GM13977 (cell line): Measurements from ENCODE around the gene NUP205.

Experiments used
- DNase-seq: peaks from one replicate; pipeline ENCODE4 v3.0.0; 2012; ENCODE audit warnings: low spot score
- CTCF ChIP-seq: IDR thresholded peaks from 2 replicates; pipeline ENCODE4 v1.5.1; 2012; ENCODE audit warnings: mild to moderate bottlenecking, control low read depth; ENCODE audit not compliant: insufficient read depth; ENCODE audit errors: extremely low read depth, missing control alignments
- in situ Hi-C: fragments of 300-500 bp; cut with MboI; formaldehyde crosslinking; loops from one replicate; pipeline ENCODE4 v1.12.0; 2022; ENCODE audit warnings: low sequenced_read_pairs, low pct_unique_long_range_greater_than_20kb, mixed read lengths, inconsistent platforms; ENCODE audit not compliant: unreplicated experiment

NUP205 gene

GRCh38 chr7:135584362-135585353 is 26.9 kb downstream of the NUP205 start:
- in situ Hi-C loops, result no loop called here
- no peak for TF ChIP-seq CTCF
- no peak for DNase-seq

DNA sequence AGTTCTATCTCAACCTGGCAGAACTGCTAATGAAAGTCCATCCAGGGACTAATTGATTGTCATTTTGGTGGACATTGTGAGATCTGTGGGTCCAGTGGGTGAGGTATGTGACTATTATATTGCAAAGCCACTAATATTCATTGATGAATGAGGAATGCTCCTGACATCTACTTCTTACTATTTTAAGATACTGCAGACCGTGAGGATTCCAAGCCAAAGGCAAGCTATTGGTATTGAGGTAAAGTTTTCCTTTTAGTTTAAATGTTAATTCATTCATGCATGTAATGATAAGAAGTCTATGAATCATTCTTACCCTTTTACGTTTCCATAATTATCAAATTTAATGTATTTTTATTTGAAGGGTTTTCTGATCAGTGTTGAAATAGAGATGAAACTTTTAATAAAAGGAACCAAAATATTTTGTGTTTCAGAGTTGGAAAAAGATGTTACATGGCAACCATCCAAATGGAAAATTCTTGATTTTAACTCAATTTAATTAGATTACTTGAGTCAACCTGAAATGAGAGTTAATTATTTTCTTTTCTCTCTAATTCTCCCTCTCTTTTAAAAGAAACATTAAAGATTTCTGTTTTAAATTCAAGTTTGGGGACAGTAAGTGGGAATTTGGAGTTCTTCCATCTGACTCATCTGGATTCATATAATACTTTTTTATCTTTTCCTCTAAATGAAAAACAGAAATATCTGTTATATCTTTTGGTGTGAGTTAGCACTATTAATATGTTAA is 39.6 kb downstream of the NUP205 start:
- TF ChIP-seq CTCF, result no peak
- DNase-seq, result no peak
- in situ Hi-C loops, result no loop called here

GRCh38 chr7:135597926-135598305 is 40.2 kb downstream of the NUP205 start:
- TF ChIP-seq CTCF, result no peak
- in situ Hi-C loops, result no loop called here
- no peak for DNase-seq

- DNase-seq, result no peak
- no peak for TF ChIP-seq CTCF
- in situ Hi-C loops, result no loop called here
Observed at GRCh38 chr7:135599471-135599870, 41.8 kb downstream of the NUP205 start.

- TF ChIP-seq CTCF, result no peak
- no peak for DNase-seq
- in situ Hi-C loops, result loop anchor here (25.0 kb wide), 1 partner anchor 313 kb away; no protein-coding TSS in a partner anchor
Observed at GRCh38 chr7:135600226-135600625, 42.5 kb downstream of the NUP205 start.

GRCh38 chr7:135601182-135601581 is 43.5 kb downstream of the NUP205 start:
- TF ChIP-seq CTCF, result no peak
- DNase-seq, result no peak
- in situ Hi-C loops, result loop anchor here (25.0 kb wide), 1 partner anchor 314 kb away; no protein-coding TSS in a partner anchor
